GM12872 (cell line): ENCODE results near the gene TPPP.

Experiments
- TF ChIP-seq, protein P1 (sequence below): IDR thresholded peaks from 3 replicates; pipeline ENCODE4 v1.5.1; 2011; ENCODE audit warnings: low read depth, mild to moderate bottlenecking, low read length, moderate library complexity; ENCODE audit not compliant: insufficient read depth

The TPPP gene

DNA sequence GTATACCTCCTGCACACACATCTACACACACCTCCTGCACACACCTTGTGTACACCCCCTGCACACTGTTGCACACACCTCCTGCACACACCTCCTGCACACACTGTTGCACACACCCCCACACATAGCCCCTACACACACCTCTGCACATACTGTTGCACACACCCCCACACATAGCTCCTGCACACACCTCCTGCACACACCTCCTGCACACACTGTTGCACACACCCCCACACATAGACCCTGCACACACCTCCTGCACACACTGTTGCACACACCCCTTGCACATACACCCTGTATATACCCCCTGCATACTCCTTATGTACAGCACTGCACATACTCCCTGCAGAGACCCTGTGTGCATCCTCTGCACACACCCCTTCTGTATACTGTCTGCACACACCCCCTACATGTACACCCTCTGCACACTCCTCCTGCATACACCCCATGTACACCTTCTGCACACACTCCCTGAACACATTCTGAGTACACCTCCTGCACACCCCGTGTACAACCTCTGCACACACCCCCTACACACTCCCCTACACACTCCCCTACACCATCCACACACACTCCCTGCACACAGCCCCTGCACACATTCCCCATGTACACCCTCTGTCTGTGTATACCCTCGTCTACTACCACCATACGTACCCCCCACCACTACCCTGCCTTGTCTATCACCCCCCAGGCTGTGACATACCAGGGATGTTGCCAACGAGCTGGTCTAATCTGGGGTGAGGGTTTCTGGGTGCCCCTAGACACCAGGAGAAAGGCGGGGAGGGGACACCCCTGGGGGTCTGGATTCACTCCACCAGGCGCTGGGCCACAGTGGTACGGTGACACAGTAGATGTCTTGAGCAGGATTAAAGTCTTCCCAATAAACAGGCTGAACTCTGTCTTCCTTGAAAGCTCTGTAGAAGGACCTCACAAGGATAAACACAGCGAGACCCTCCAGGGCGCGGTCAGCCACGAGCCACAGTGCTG lies 82.1 kb downstream of the TPPP start:
- TF ChIP-seq, protein P1, sequence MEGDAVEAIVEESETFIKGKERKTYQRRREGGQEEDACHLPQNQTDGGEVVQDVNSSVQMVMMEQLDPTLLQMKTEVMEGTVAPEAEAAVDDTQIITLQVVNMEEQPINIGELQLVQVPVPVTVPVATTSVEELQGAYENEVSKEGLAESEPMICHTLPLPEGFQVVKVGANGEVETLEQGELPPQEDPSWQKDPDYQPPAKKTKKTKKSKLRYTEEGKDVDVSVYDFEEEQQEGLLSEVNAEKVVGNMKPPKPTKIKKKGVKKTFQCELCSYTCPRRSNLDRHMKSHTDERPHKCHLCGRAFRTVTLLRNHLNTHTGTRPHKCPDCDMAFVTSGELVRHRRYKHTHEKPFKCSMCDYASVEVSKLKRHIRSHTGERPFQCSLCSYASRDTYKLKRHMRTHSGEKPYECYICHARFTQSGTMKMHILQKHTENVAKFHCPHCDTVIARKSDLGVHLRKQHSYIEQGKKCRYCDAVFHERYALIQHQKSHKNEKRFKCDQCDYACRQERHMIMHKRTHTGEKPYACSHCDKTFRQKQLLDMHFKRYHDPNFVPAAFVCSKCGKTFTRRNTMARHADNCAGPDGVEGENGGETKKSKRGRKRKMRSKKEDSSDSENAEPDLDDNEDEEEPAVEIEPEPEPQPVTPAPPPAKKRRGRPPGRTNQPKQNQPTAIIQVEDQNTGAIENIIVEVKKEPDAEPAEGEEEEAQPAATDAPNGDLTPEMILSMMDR: no peak

DNA sequence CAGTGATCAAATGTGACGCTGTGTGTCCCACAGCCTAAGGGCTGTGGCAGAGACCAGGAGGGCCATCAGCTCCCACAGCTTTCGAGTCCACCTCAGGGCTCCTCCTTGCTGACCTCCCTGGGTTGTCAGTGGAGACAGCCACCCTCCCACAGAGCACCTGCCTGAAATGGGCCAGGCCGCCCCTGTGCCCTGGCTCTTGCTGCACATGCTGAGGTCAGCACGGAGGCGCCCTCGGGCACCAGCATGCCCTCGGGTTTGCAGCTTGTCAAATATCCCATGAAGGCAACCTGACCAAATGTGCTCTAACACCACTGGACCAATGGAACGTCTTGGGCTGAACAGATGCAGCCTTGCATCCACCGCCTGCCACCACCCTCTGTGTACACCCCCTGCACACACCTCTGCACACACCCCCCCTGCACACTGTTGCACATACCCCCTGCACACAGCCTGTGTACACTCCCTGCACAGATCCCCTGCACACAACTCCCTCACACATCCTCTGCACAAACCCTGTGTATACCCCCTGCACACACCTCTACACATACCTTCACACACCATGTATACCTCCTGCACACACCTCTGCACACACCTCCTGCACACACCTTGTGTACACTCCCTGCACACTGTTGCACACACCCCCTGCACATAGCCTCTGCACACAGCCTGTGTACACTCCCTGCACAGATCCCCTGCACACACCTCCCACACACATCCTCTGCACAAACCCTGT lies 83.0 kb downstream of the TPPP start:
- TF ChIP-seq, protein P1: no peak
